ENCODE data around the gene YLPM1. TPM values are rescaled to one million over a fixed set of nuclear protein-coding genes. Genes with fewer than 3 reads are reported as not detected.

YLPM1 gene
- total and polyA plus RNA-seq, 10 of the 15 experiments (the other 5 are each of a cell fraction or from before 2014, with no cell fraction given): 11.1 to 48.2 (median 18.0) TPM

- ChIA-PET RAD21 (ENCODE audit: unreplicated experiment) (interaction anchor here (1.3 kb wide), 1 partner anchor 105 kb away, joined by 3 read pairs; no protein-coding TSS in a partner anchor), POLR2A (interaction anchor here (0.6 kb wide), 1 partner anchor 49 kb away, joined by 3 read pairs; the partner anchor contains the start of gene YLPM1), CTCF (no interaction called here), SMC1A (ENCODE audit: uncharacterized antibody, unreplicated experiment) (interaction anchor here (0.6 kb wide), 1 partner anchor 9 kb away, joined by 3 read pairs; no protein-coding TSS in a partner anchor)
- peaks cover 53% of the 10 kb centered on the region for H3K79me2 ChIP-seq (ENCODE audit: control insufficient read depth, insufficient read depth, low read length)
- no peaks in the 10 kb centered on the region for H3K9me3 ChIP-seq (replicated peaks; ENCODE audit: control insufficient read depth, insufficient read depth, low read length)
- H3K9ac ChIP-seq (ENCODE audit: control insufficient read depth, insufficient read depth, low read length): peak overlapping the region; percentile 75
- intact Hi-C loops (cut with micrococcal nuclease; ENCODE audit: unreplicated experiment): loop anchor here (5.0 kb wide), 1 partner anchor 49 kb away; the partner anchor contains the start of gene YLPM1
- ATAC-seq (no peak), DNase-seq (ENCODE audit: low read depth, low spot score) (no peak), FAIRE-seq (no peak)
- no peaks in the 10 kb centered on the region for H3K27me3 ChIP-seq (replicated peaks in 1 of 2; ENCODE audit: control insufficient read depth in 2 of 2, insufficient read depth in 2 of 2, low read length in 1 of 2)
- peak overlapping the region; percentile 82 for H2AFZ ChIP-seq (ENCODE audit: control insufficient read depth, low read depth, low read length)
- TF ChIP-seq RAD51 (IDR thresholded peaks at IDR 0.05) (0 out of 2 replicates have a peak, but pooled peaks have one; percentile 5), PAX8 (IDR thresholded peaks at IDR 0.05) (peak; percentile 67; the same call in 1 of the 2 replicates), ZNF207 (IDR thresholded peaks at IDR 0.05; ENCODE audit: borderline replicate concordance) (no peak), POLR2AphosphoS2 (IDR thresholded peaks at IDR 0.05; ENCODE audit: low read depth, low read length) (no peak)
- TF ChIP-seq, protein P1, sequence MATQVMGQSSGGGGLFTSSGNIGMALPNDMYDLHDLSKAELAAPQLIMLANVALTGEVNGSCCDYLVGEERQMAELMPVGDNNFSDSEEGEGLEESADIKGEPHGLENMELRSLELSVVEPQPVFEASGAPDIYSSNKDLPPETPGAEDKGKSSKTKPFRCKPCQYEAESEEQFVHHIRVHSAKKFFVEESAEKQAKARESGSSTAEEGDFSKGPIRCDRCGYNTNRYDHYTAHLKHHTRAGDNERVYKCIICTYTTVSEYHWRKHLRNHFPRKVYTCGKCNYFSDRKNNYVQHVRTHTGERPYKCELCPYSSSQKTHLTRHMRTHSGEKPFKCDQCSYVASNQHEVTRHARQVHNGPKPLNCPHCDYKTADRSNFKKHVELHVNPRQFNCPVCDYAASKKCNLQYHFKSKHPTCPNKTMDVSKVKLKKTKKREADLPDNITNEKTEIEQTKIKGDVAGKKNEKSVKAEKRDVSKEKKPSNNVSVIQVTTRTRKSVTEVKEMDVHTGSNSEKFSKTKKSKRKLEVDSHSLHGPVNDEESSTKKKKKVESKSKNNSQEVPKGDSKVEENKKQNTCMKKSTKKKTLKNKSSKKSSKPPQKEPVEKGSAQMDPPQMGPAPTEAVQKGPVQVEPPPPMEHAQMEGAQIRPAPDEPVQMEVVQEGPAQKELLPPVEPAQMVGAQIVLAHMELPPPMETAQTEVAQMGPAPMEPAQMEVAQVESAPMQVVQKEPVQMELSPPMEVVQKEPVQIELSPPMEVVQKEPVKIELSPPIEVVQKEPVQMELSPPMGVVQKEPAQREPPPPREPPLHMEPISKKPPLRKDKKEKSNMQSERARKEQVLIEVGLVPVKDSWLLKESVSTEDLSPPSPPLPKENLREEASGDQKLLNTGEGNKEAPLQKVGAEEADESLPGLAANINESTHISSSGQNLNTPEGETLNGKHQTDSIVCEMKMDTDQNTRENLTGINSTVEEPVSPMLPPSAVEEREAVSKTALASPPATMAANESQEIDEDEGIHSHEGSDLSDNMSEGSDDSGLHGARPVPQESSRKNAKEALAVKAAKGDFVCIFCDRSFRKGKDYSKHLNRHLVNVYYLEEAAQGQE (IDR thresholded peaks at IDR 0.05; ENCODE audit: low read depth, low read length): no peak
- TF ChIP-seq, protein P2, sequence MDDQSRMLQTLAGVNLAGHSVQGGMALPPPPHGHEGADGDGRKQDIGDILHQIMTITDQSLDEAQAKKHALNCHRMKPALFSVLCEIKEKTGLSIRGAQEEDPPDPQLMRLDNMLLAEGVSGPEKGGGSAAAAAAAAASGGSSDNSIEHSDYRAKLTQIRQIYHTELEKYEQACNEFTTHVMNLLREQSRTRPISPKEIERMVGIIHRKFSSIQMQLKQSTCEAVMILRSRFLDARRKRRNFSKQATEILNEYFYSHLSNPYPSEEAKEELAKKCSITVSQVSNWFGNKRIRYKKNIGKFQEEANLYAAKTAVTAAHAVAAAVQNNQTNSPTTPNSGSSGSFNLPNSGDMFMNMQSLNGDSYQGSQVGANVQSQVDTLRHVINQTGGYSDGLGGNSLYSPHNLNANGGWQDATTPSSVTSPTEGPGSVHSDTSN (IDR thresholded peaks at IDR 0.05; ENCODE audit: insufficient replicate concordance, low read depth, low read length): no peak
- H3K36me3 ChIP-seq (ENCODE audit: control insufficient read depth in 2 of 2, insufficient read depth in 2 of 2, low read length in 1 of 2): peaks cover 0 to 8% of the 10 kb centered on the region in 2 experiments; a peak in 1 of 4 replicates
- H4K20me1 ChIP-seq (ENCODE audit: control insufficient read depth, insufficient read depth): no peaks in the 10 kb centered on the region
- 11% methylated on average over 6 of the region's 6 CpGs for WGBS (ENCODE audit: insufficient coverage, insufficient replicate concordance, low lambda C conversion rate, missing lambda C conversion rate)
- BruUV-seq (replicated peaks): no TSS peak
- in situ Hi-C loops (cut with MboI): no loop called here
- peaks cover 3% of the 10 kb centered on the region; the same call in 1 of the 2 replicates for H3K4me1 ChIP-seq (ENCODE audit: control insufficient read depth, insufficient read depth, low read length)
- H3K4me2 ChIP-seq (ENCODE audit: control insufficient read depth, insufficient read depth): peak overlapping the region; percentile 93
- peak overlapping the region; percentile 88 for H3K4me3 ChIP-seq
- peak overlapping the region; percentile 74 for H3K27ac ChIP-seq (ENCODE audit: control insufficient read depth, insufficient read depth)
Observed at GRCh38 chr14:74713395-74713735, 49.8 kb upstream of the YLPM1 start.
